Neural crest cell (in vitro differentiated cells): Measurements from ENCODE around the gene RNF220. TPM values are rescaled to one million over a fixed set of nuclear protein-coding genes. Genes with fewer than 3 reads are reported as not detected.

Source experiments
- DNase-seq: peaks from one replicate; pipeline ENCODE4 v3.0.0; 2021; ENCODE audit warnings: low read depth, mixed read lengths, low spot score
- H3K27ac Mint-ChIP-seq: one replicate; pipeline ENCODE4 v1.8.0; 2021; ENCODE audit warnings: mild to moderate bottlenecking, mixed read lengths; ENCODE audit not compliant: unreplicated experiment
- H3K27me3 Mint-ChIP-seq: 2 replicates; pipeline ENCODE4 v1.8.0; 2021; ENCODE audit warnings: low read depth, mild to moderate bottlenecking, mixed read lengths
- H3K36me3 Mint-ChIP-seq: 2 replicates; pipeline ENCODE4 v1.8.0; 2021; ENCODE audit warnings: low read depth, mild to moderate bottlenecking, mixed read lengths
- H3K4me1 Mint-ChIP-seq: 2 replicates; pipeline ENCODE4 v1.8.0; 2021; ENCODE audit warnings: mixed read lengths
- H3K4me3 Mint-ChIP-seq: one replicate; pipeline ENCODE4 v1.8.0; 2021; ENCODE audit warnings: mild to moderate bottlenecking, mixed read lengths
- H3K9me3 Mint-ChIP-seq: 2 replicates; pipeline ENCODE4 v1.8.0; 2021; ENCODE audit warnings: mixed read lengths
- total RNA-seq: library from RNA; stranded (reverse); gene quantifications from 2 replicates; pipeline ENCODE4 v1.2.1, GENCODE V29; 2021
- TF ChIP-seq, protein P1 (sequence below): fragments of 200-600 bp; sonication (generic); conservative IDR thresholded peaks from 2 replicates; pipeline ENCODE4 v1.5.0; 2021; ENCODE audit warnings: antibody characterized with exemption, mild to moderate bottlenecking

The RNF220 gene
- total RNA-seq, 1 donor from 2014 or later = 96.7 TPM

DNA sequence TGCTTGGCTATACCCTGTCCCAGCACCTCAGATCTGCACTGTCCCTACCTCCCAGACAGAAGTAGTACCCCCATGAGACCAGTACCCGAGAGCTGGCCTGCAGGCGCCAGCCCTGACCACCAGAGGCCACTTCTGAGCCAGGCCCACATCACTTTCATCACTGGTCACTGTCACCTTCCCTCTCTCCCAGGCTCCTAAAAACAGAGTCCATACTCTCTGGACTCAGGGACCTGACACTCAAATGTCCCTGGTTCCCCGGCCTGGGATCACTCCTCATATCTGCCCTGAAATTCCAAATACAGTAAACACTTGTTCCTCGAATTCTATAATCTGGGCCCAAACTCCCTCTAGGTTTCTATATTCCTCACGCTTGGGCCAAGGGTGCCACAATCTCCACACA lies 250.6 kb downstream of the RNF220 start:
- TF ChIP-seq, protein P1, sequence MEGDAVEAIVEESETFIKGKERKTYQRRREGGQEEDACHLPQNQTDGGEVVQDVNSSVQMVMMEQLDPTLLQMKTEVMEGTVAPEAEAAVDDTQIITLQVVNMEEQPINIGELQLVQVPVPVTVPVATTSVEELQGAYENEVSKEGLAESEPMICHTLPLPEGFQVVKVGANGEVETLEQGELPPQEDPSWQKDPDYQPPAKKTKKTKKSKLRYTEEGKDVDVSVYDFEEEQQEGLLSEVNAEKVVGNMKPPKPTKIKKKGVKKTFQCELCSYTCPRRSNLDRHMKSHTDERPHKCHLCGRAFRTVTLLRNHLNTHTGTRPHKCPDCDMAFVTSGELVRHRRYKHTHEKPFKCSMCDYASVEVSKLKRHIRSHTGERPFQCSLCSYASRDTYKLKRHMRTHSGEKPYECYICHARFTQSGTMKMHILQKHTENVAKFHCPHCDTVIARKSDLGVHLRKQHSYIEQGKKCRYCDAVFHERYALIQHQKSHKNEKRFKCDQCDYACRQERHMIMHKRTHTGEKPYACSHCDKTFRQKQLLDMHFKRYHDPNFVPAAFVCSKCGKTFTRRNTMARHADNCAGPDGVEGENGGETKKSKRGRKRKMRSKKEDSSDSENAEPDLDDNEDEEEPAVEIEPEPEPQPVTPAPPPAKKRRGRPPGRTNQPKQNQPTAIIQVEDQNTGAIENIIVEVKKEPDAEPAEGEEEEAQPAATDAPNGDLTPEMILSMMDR = peak; percentile 71
- peaks cover 15% of the 10 kb centered on the region for H3K4me1 Mint-ChIP-seq
- peak overlapping the region; percentile 21 for H3K4me3 Mint-ChIP-seq
- peak; percentile 44 for DNase-seq
- H3K27me3 Mint-ChIP-seq = no peaks in the 10 kb centered on the region
- H3K9me3 Mint-ChIP-seq = no peaks in the 10 kb centered on the region
- H3K27ac Mint-ChIP-seq = no peak overlapping the region
- no peaks in the 10 kb centered on the region for H3K36me3 Mint-ChIP-seq

- Mint-ChIP-seq H3K4me1 (peaks cover 12% of the 10 kb centered on the region), H3K27me3 (no peaks in the 10 kb centered on the region), H3K36me3 (no peaks in the 10 kb centered on the region), H3K4me3 (no peak overlapping the region), H3K9me3 (no peaks in the 10 kb centered on the region), H3K27ac (no peak overlapping the region)
- no peak for DNase-seq
- TF ChIP-seq, protein P1 = no peak
Observed at GRCh38 chr1:44659566-44659965, 254.5 kb downstream of the RNF220 start.

DNA sequence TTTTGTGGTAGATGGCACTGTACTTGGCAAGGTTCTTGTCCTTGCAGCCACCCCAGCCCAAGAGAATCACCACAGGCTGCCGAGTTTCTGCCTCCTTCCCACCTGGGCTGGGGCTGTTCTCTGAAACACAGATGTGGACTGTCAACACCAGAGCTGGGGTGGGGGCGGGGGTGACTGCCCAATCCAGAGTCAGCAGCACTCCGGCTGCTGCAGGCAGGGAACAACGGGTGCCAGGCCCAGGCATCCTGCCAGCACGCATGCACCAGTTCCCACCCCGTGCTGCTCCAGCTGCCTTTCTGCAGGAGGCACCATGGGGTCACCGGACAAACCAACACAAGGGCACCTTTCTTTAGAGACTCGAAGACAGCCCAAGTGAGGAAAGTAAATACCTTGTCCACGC lies 255.1 kb downstream of the RNF220 start:
- DNase-seq = no peak
- Mint-ChIP-seq H3K27ac (no peak overlapping the region), H3K9me3 (no peaks in the 10 kb centered on the region), H3K36me3 (no peaks in the 10 kb centered on the region), H3K4me1 (peaks cover 12% of the 10 kb centered on the region), H3K27me3 (no peaks in the 10 kb centered on the region), H3K4me3 (no peak overlapping the region)
- TF ChIP-seq, protein P1 = no peak

DNA sequence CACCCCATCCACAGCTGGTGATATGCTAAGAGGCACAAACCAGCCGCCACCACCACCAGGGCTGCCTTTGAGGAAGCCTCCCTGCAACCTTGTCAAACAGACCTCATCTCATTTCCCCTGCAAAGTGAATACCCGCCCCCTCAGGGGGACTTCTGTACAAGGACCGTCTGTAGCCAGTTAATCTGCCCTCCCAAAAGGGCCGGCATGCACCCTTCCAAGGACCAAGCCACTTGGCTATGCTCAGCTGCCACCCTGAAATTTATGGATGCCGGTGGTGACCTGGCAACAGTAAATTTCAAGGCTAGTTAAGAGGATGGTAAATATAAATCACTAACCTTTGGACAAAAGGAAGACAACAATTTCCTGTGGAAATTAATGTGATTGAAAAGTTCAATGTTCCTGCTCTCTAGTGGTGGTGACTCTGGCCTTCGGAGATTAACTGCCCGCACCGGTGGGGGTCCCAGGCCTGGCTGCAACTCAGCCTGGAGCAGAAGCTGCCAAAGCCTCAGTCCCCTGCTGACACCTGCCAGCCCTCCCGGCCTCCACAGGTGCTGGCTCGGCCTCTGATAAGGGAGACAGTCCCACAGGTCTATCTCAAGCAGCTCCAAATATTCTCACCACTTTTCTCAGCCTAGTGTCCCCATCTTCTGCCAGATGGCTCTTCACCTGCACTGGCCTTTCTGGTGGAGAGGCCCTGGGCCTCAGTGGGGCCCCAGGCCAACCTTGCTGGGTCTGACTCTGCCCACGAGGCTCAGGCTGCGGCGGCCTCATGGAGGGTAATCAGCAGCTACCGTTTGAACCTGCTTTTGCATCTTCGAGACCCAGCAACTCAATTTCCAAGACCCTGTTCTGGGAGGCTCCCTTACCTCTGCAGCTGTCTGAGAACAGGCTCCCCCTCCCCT lies 257.0 kb downstream of the RNF220 start:
- Mint-ChIP-seq H3K4me1 (no peaks in the 10 kb centered on the region), H3K27ac (no peak overlapping the region), H3K4me3 (no peak overlapping the region), H3K36me3 (no peaks in the 10 kb centered on the region), H3K9me3 (no peaks in the 10 kb centered on the region), H3K27me3 (no peaks in the 10 kb centered on the region)
- TF ChIP-seq, protein P1 = no peak
- DNase-seq = no peak

DNA sequence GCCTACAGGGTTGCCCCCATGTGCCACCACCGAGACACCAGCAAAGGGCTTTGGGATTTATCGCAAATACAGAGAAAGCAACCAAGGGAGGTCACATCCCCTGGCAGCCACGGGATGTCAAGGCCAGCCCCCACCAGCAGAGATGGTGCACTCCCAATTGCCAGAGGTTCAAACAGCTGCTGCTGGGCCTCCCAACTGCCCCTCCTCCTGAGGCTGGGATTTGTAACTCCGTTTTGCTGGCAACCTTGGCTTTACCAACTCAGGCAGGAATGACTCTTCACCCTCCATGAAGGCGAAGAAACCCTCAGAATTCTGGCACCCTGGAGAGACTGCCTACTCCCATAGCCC lies 257.6 kb downstream of the RNF220 start:
- Mint-ChIP-seq H3K36me3 (no peaks in the 10 kb centered on the region), H3K4me1 (peaks cover 1% of the 10 kb centered on the region), H3K4me3 (no peak overlapping the region), H3K27me3 (no peaks in the 10 kb centered on the region), H3K27ac (no peak overlapping the region), H3K9me3 (no peaks in the 10 kb centered on the region)
- no peak for DNase-seq
- TF ChIP-seq, protein P1 = no peak
